HepG2 (cell line): ENCODE data around the gene USF2. TPM values are rescaled to one million over a fixed set of nuclear protein-coding genes. Genes with fewer than 3 reads are reported as not detected.

Experiments
- AGO2 ChIP-seq: fragments of 200-400 bp; formaldehyde crosslinking; optimal IDR thresholded peaks from 2 replicates; pipeline ENCODE3; 2017; ENCODE audit warnings: mild to moderate bottlenecking, low read depth, low read length, moderate library complexity
- CENPX ChIP-seq: sonication (generic); formaldehyde crosslinking; IDR thresholded peaks from 2 replicates; pipeline ENCODE4 v1.9.0; 2021; ENCODE audit warnings: mild to moderate bottlenecking, missing genetic modification reagents, moderate library complexity
- ELF4 ChIP-seq: sonication (generic); formaldehyde crosslinking; IDR thresholded peaks from 2 replicates; pipeline ENCODE4 v1.5.0; 2020; ENCODE audit warnings: missing genetic modification reagents, mild to moderate bottlenecking, moderate library complexity, borderline replicate concordance
- FOXO4 ChIP-seq: sonication (generic); formaldehyde crosslinking; conservative IDR thresholded peaks from 2 replicates; pipeline ENCODE4 v1.8.1; 2023; ENCODE audit warnings: missing genetic modification reagents
- JUN ChIP-seq: sonication (generic); formaldehyde crosslinking; IDR thresholded peaks from 2 replicates; pipeline ENCODE4 v1.4.0; 2020; ENCODE audit warnings: mild to moderate bottlenecking, missing genetic modification reagents
- MEIS2 ChIP-seq: sonication (generic); formaldehyde crosslinking; IDR thresholded peaks from 2 replicates; pipeline ENCODE4 v1.9.0; 2021; ENCODE audit warnings: mild to moderate bottlenecking, missing genetic modification reagents
- NFATC3 ChIP-seq: sonication (generic); formaldehyde crosslinking; IDR thresholded peaks from 2 replicates; pipeline ENCODE4 v1.5.1; 2020; ENCODE audit warnings: mild to moderate bottlenecking, missing genetic modification reagents
- NR0B2 ChIP-seq: sonication (generic); formaldehyde crosslinking; IDR thresholded peaks from 2 replicates; pipeline ENCODE4 v1.4.0; 2020; ENCODE audit warnings: mild to moderate bottlenecking, missing genetic modification reagents
- NR2F1 ChIP-seq, 2 experiments: fragments of 450-650 bp in 1 of 2; formaldehyde crosslinking in 1 of 2; IDR thresholded peaks; 2 replicates each; pipeline versions ENCODE4 v1.5.0 to v1.6.1; 2016 to 2020; ENCODE audit warnings: mild to moderate bottlenecking in 1 of 2, missing compliant biosample characterization in 1 of 2, missing genetic modification reagents in 1 of 2, moderate library complexity in 1 of 2
- PLSCR1 ChIP-seq: sonication (generic); formaldehyde crosslinking; IDR thresholded peaks from 2 replicates; pipeline ENCODE4 v1.5.0; 2020; ENCODE audit warnings: missing genetic modification reagents, mild to moderate bottlenecking, borderline replicate concordance
- RBM22 ChIP-seq: fragments of 200-400 bp; formaldehyde crosslinking; optimal IDR thresholded peaks from 2 replicates; pipeline ENCODE3; 2017; ENCODE audit warnings: mild to moderate bottlenecking, low read length, moderate library complexity
- SP4 ChIP-seq: sonication (generic); formaldehyde crosslinking; IDR thresholded peaks from 2 replicates; pipeline ENCODE4 v1.8.1; 2023; ENCODE audit warnings: mild to moderate bottlenecking, missing genetic modification reagents
- TARDBP ChIP-seq: sonication (generic); formaldehyde crosslinking; IDR thresholded peaks from 2 replicates; pipeline ENCODE4 v1.8.0; 2022; ENCODE audit warnings: mild to moderate bottlenecking, missing genetic modification reagents
- TEAD2 ChIP-seq: sonication (generic); formaldehyde crosslinking; IDR thresholded peaks from 2 replicates; pipeline ENCODE4 v1.9.0; 2021; ENCODE audit warnings: missing genetic modification reagents
- ZFAT ChIP-seq: sonication (generic); formaldehyde crosslinking; conservative IDR thresholded peaks from 2 replicates; pipeline ENCODE4 v1.8.1; 2023; ENCODE audit warnings: missing genetic modification reagents, inconsistent platforms
- ZFYVE20 ChIP-seq: sonication (generic); formaldehyde crosslinking; IDR thresholded peaks from 2 replicates; pipeline ENCODE4 v1.8.0; 2023; ENCODE audit warnings: low read depth, mild to moderate bottlenecking, moderate library complexity, missing genetic modification reagents, borderline replicate concordance
- ZMYM2 ChIP-seq: sonication (generic); formaldehyde crosslinking; IDR thresholded peaks from 2 replicates; pipeline ENCODE4 v1.8.0; 2022; ENCODE audit warnings: mild to moderate bottlenecking, missing genetic modification reagents
- ZNF180 ChIP-seq: sonication (generic); formaldehyde crosslinking; IDR thresholded peaks from 2 replicates; pipeline ENCODE4 v1.4.0; 2020; ENCODE audit warnings: low read depth, missing genetic modification reagents, borderline replicate concordance
- ZNF280B ChIP-seq: sonication (generic); formaldehyde crosslinking; IDR thresholded peaks from 2 replicates; pipeline ENCODE4 v1.5.0; 2020; ENCODE audit warnings: missing genetic modification reagents, mild to moderate bottlenecking, borderline replicate concordance
- ZNF382 ChIP-seq: sonication (generic); formaldehyde crosslinking; IDR thresholded peaks from 2 replicates; pipeline ENCODE4 v1.5.0; 2020; ENCODE audit warnings: missing genetic modification reagents, mild to moderate bottlenecking, borderline replicate concordance
- ZNF562 ChIP-seq: sonication (generic); formaldehyde crosslinking; IDR thresholded peaks from 2 replicates; pipeline ENCODE4 v1.8.0; 2022; ENCODE audit warnings: missing genetic modification reagents, borderline replicate concordance
- ZNF670 ChIP-seq: sonication (generic); formaldehyde crosslinking; IDR thresholded peaks from 2 replicates; pipeline ENCODE4 v1.8.0; 2022; ENCODE audit warnings: mild to moderate bottlenecking, missing genetic modification reagents, borderline replicate concordance
- ZNF761 ChIP-seq: sonication (generic); formaldehyde crosslinking; conservative IDR thresholded peaks from 2 replicates; pipeline ENCODE4 v1.4.0; 2020; ENCODE audit warnings: mild to moderate bottlenecking, missing genetic modification reagents
- ZNF816 ChIP-seq: sonication (generic); formaldehyde crosslinking; IDR thresholded peaks from 2 replicates; pipeline ENCODE4 v1.8.0; 2022; ENCODE audit warnings: missing genetic modification reagents, mild to moderate bottlenecking, borderline replicate concordance
- polyA plus RNA-seq, 8 experiments: library from polyadenylated mRNA; depleted of rRNA in 3 of 8; stranded (reverse) in 7 of 8; unstranded in 1 of 8; fragments of >200 nt; fragmentation: Illumina TruSeq in 4 of 8; extraction: Trizol in 4 of 8; gene quantifications; 2 replicates each; pipeline versions ENCODE4 v1.2.1 to v1.2.3, GENCODE V29; 2011 to 2016; ENCODE audit warnings: low read depth in 4 of 8, missing spikeins in 1 of 8, mixed read lengths in 1 of 8; ENCODE audit not compliant: insufficient read depth in 1 of 8
- total RNA-seq, 5 experiments: library from RNA; depleted of rRNA; stranded (reverse); fragments of >200 nt; fragmentation: Illumina TruSeq; extraction: Trizol; gene quantifications; 2 replicates each; pipeline ENCODE4 v1.2.3, GENCODE V29; 2016; ENCODE audit warnings: low read depth in 1 of 5
- TF ChIP-seq, protein P1 (sequence below): sonication (generic); formaldehyde crosslinking; IDR thresholded peaks from 2 replicates; pipeline ENCODE4 v1.8.1; 2022; ENCODE audit warnings: mild to moderate bottlenecking, missing genetic modification reagents

Gene USF2
- total and polyA plus RNA-seq, 2 of the 13 experiments (the other 11 are each of a cell fraction or from before 2014, with no cell fraction given) = 54.9 to 106 TPM

GRCh38 chr19:35318679-35319448 lies 50.1 kb downstream of the USF2 start (continued):
- TF ChIP-seq ZNF280B (CRISPR knock-in tag) (no peak), TARDBP (CRISPR knock-in tag) (no peak), ZNF816 (CRISPR knock-in tag) (no peak), ZFAT (CRISPR knock-in tag) (no peak), CENPX (CRISPR knock-in tag) (no peak), TEAD2 (CRISPR knock-in tag) (no peak), SP4 (CRISPR knock-in tag) (no peak), ZMYM2 (CRISPR knock-in tag) (no peak), FOXO4 (CRISPR knock-in tag) (no peak), ZNF670 (no peak), JUN (CRISPR knock-in tag) (no peak), ZNF562 (CRISPR knock-in tag) (no peak), PLSCR1 (CRISPR knock-in tag) (no peak), ZNF382 (CRISPR knock-in tag) (no peak), ZFYVE20 (no peak), AGO2 (no peak), NR2F1 (CRISPR knock-in tag; IDR thresholded peaks at IDR 0.05) (peak; percentile 41 to 71; a peak in 2 of 4 replicates), NFATC3 (no peak), RBM22 (no peak), ZNF761 (CRISPR knock-in tag) (no peak), ZNF180 (CRISPR knock-in tag) (no peak), ELF4 (CRISPR knock-in tag) (no peak), MEIS2 (no peak), NR0B2 (CRISPR knock-in tag) (no peak)
- TF ChIP-seq, protein P1, sequence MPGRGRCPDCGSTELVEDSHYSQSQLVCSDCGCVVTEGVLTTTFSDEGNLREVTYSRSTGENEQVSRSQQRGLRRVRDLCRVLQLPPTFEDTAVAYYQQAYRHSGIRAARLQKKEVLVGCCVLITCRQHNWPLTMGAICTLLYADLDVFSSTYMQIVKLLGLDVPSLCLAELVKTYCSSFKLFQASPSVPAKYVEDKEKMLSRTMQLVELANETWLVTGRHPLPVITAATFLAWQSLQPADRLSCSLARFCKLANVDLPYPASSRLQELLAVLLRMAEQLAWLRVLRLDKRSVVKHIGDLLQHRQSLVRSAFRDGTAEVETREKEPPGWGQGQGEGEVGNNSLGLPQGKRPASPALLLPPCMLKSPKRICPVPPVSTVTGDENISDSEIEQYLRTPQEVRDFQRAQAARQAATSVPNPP (CRISPR knock-in tag) = no peak
